Ascending aorta (tissue), 2 donors: Measurements from ENCODE around the gene VPS18. TPM values are rescaled to one million over a fixed set of nuclear protein-coding genes. Genes with fewer than 3 reads are reported as not detected.
A peak's percentile ranks its signal among the peaks of the same experiment; 100 is the strongest.

Experiments used
- DNase-seq, 2 donors: peaks; one replicate each; pipeline ENCODE4 v3.0.0-alpha.2; 2019; ENCODE audit warnings: low spot score in 2 of 2
- H3K27ac ChIP-seq, 2 donors: fragments of 200-600 bp; sonication (generic); one replicate each; pipeline ENCODE4 v1.5.1; 2016 to 2017; ENCODE audit warnings: mild to moderate bottlenecking in 1 of 2
- H3K27me3 ChIP-seq: fragments of 200-600 bp; sonication (generic); one replicate; pipeline ENCODE4 v1.5.1; 2017
- H3K36me3 ChIP-seq, 2 donors: fragments of 200-600 bp; sonication (generic); one replicate each; pipeline ENCODE4 v1.5.1; 2016
- H3K4me1 ChIP-seq, 2 donors: fragments of 200-600 bp; sonication (generic); one replicate each; pipeline ENCODE4 v1.5.1; 2016 to 2017; ENCODE audit warnings: mild to moderate bottlenecking in 1 of 2
- H3K4me3 ChIP-seq, 2 donors: fragments of 200-600 bp; sonication (generic); one replicate each; pipeline ENCODE4 v1.5.1; 2016 to 2017; ENCODE audit warnings: mild to moderate bottlenecking in 1 of 2
- H3K9me3 ChIP-seq, 2 donors: fragments of 200-600 bp; sonication (generic); one replicate each; pipeline ENCODE4 v1.5.1; 2016
- CTCF ChIP-seq, 3 experiments: fragments of 200-600 bp in 2 of 3; fragments of 450-650 bp in 1 of 3; sonication (generic) in 2 of 3; IDR thresholded peaks; one replicate each; pipeline ENCODE4 v1.5.1; 2016 to 2019; ENCODE audit warnings: antibody characterized with exemption in 3 of 3, mild to moderate bottlenecking in 1 of 3, moderate library complexity in 1 of 3
- intact Hi-C: fragments of 100-400 bp; cut with DNase I; formaldehyde crosslinking; loops from one replicate; pipeline ENCODE4 v1.15.1; 2023
- total RNA-seq: library from RNA; depleted of rRNA; stranded (reverse); fragments of >200 nt; gene quantifications from one replicate; pipeline ENCODE4 v1.1.0, GENCODE V29; 2016

VPS18 gene
- total RNA-seq, 1 donor from 2014 or later, result 51.8 TPM

- intact Hi-C loops, result loop anchor here (5.0 kb wide), 1 partner anchor 333 kb away; the partner anchor contains the start of genes CHP1 and EXD1
- Histone ChIP-seq H3K27ac (no peak overlapping the region), H3K27me3 (no peaks in the 10 kb centered on the region), H3K4me1 (peaks cover 0 to 13% of the 10 kb centered on the region in 2 donors), H3K36me3 (peaks cover 52 to 68% of the 10 kb centered on the region in 2 donors), H3K4me3 (no peak overlapping the region), H3K9me3 (no peaks in the 10 kb centered on the region)
- no peak for DNase-seq
- no peak for TF ChIP-seq CTCF (IDR thresholded peaks at IDR 0.05)
Measured at GRCh38 chr15:40899536-40900207, 5.4 kb downstream of the VPS18 start.

GRCh38 chr15:40900256-40901052, 6.2 kb downstream of the VPS18 start:
- H3K4me1 ChIP-seq, result peaks cover 0 to 10% of the 10 kb centered on the region in 2 donors
- H3K36me3 ChIP-seq, result peaks cover 52 to 68% of the 10 kb centered on the region in 2 donors
- no peak overlapping the region for H3K27ac ChIP-seq
- H3K9me3 ChIP-seq, result no peaks in the 10 kb centered on the region
- no peak for TF ChIP-seq CTCF (IDR thresholded peaks at IDR 0.05)
- H3K27me3 ChIP-seq, result no peaks in the 10 kb centered on the region
- intact Hi-C loops, result loop anchor here (5.0 kb wide), 1 partner anchor 332 kb away; the partner anchor contains the start of genes CHP1 and EXD1
- no peak overlapping the region for H3K4me3 ChIP-seq
- no peak for DNase-seq

GRCh38 chr15:40901053-40901443, 6.8 kb downstream of the VPS18 start:
- no peak for DNase-seq
- TF ChIP-seq CTCF (IDR thresholded peaks at IDR 0.05), result no peak
- H3K27ac ChIP-seq, result no peak overlapping the region
- no peaks in the 10 kb centered on the region for H3K9me3 ChIP-seq
- H3K4me3 ChIP-seq, result no peak overlapping the region
- H3K27me3 ChIP-seq, result no peaks in the 10 kb centered on the region
- peaks cover 52 to 68% of the 10 kb centered on the region in 2 donors for H3K36me3 ChIP-seq
- peaks cover 6 to 12% of the 10 kb centered on the region in 2 donors for H3K4me1 ChIP-seq
- intact Hi-C loops, result loop anchor here (5.0 kb wide), 1 partner anchor 331 kb away; the partner anchor contains the start of genes CHP1 and EXD1

- peak; percentile 30 to 73 for DNase-seq
- intact Hi-C loops, result loop anchor here (5.0 kb wide), 1 partner anchor 329 kb away; the partner anchor contains the start of genes CHP1 and EXD1
- peaks cover 19 to 24% of the 10 kb centered on the region in 2 donors for H3K4me1 ChIP-seq
- peak overlapping the region in 1 of 2 donors; percentile 9 for H3K27ac ChIP-seq
- peaks cover 50 to 56% of the 10 kb centered on the region in 2 donors for H3K36me3 ChIP-seq
- no peak for TF ChIP-seq CTCF (IDR thresholded peaks at IDR 0.05)
- no peaks in the 10 kb centered on the region for H3K9me3 ChIP-seq
- H3K27me3 ChIP-seq, result no peaks in the 10 kb centered on the region
- H3K4me3 ChIP-seq, result no peak overlapping the region
Measured at GRCh38 chr15:40902605-40903561, 8.6 kb downstream of the VPS18 start.
